ENCODE measurements around the gene C2orf78. TPM values are rescaled to one million over a fixed set of nuclear protein-coding genes. Genes with fewer than 3 reads are reported as not detected.

The C2orf78 gene
- total RNA-seq, 2 experiments from 2014 or later: not detected

GRCh38 chr2:73855526-73855925 lies 71.5 kb downstream of the C2orf78 start:
- Mint-ChIP-seq H3K36me3 (peaks cover 40% of the 10 kb centered on the region), H3K27me3 (no peaks in the 10 kb centered on the region), H3K9me3 (no peaks in the 10 kb centered on the region), H3K4me1 (peaks cover 13% of the 10 kb centered on the region), H3K4me3 (no peak overlapping the region), H3K27ac (no peak overlapping the region)
- ATAC-seq (ENCODE audit: low read depth): no peak
- POLR2A ChIA-PET: interaction anchor here (0.6 kb wide), 1 partner anchor 831 kb away, joined by 3 read pairs; no protein-coding TSS in a partner anchor
- DNase-seq: no peak

GRCh38 chr2:73856214-73856613 lies 72.2 kb downstream of the C2orf78 start:
- H3K27ac Mint-ChIP-seq: no peak overlapping the region
- DNase-seq (no peak), ATAC-seq (ENCODE audit: low read depth) (no peak)
- H3K9me3 Mint-ChIP-seq: no peaks in the 10 kb centered on the region
- peaks cover 12% of the 10 kb centered on the region for H3K4me1 Mint-ChIP-seq
- H3K27me3 Mint-ChIP-seq: no peaks in the 10 kb centered on the region
- H3K36me3 Mint-ChIP-seq: peaks cover 41% of the 10 kb centered on the region
- H3K4me3 Mint-ChIP-seq: no peak overlapping the region
- POLR2A ChIA-PET: no interaction called here

GRCh38 chr2:73859721-73860586 lies 76.0 kb downstream of the C2orf78 start:
- H3K36me3 Mint-ChIP-seq: peaks cover 59% of the 10 kb centered on the region
- H3K27ac Mint-ChIP-seq: no peak overlapping the region
- H3K9me3 Mint-ChIP-seq: no peaks in the 10 kb centered on the region
- H3K4me1 Mint-ChIP-seq: peaks cover 9% of the 10 kb centered on the region
- ATAC-seq (ENCODE audit: low read depth): no peak
- POLR2A ChIA-PET: no interaction called here
- no peak for DNase-seq
- H3K4me3 Mint-ChIP-seq: no peak overlapping the region
- H3K27me3 Mint-ChIP-seq: no peaks in the 10 kb centered on the region

- POLR2A ChIA-PET: no interaction called here
- Mint-ChIP-seq H3K27me3 (no peaks in the 10 kb centered on the region), H3K36me3 (peaks cover 39% of the 10 kb centered on the region), H3K9me3 (no peaks in the 10 kb centered on the region), H3K4me1 (peaks cover 6% of the 10 kb centered on the region), H3K4me3 (no peak overlapping the region), H3K27ac (no peak overlapping the region)
- ATAC-seq (ENCODE audit: low read depth) (no peak), DNase-seq (no peak)
These were observed 79.0 kb downstream of the C2orf78 start for GRCh38 chr2:73862987-73863386.

Other genes starting within 250 kb of the C2orf78 start
- not detected for gene NAT8, start 141.8 kb upstream of the C2orf78 start, total RNA-seq
- 10 to 100 TPM; 36.1 to 37.5 TPM for gene TPRKB, start 46.8 kb upstream of the C2orf78 start, total RNA-seq
- 10 to 100 TPM; 28.8 to 32.2 TPM for gene DUSP11, start 4.1 kb upstream of the C2orf78 start, total RNA-seq
- 10 to 100 TPM; 38.9 to 42.1 TPM for gene STAMBP, start 44.8 kb downstream of the C2orf78 start, total RNA-seq
- gene ACTG2, start 108.8 kb downstream of the C2orf78 start, total RNA-seq: under 1 TPM; 0.22 to 0.43 TPM
- 10 to 100 TPM; 71.6 to 77.7 TPM for gene DGUOK, start 142.7 kb downstream of the C2orf78 start, total RNA-seq
- gene TET3, start 200.7 kb downstream of the C2orf78 start, total RNA-seq: 10 to 100 TPM; 19.9 to 21.0 TPM